Lower leg skin (tissue), 3 donors: ENCODE results near the gene OGFOD2.

Source experiments
- POLR2A ChIP-seq, 2 donors: fragments of 450-650 bp; IDR thresholded peaks; one replicate each; pipeline ENCODE4 v1.6.1; 2016 to 2017; ENCODE audit warnings: antibody characterized with exemption in 2 of 2, mild to moderate bottlenecking in 1 of 2, moderate library complexity in 1 of 2
- TF ChIP-seq, protein P1 (sequence below), 3 donors: fragments of 450-650 bp; IDR thresholded peaks; one replicate each; pipeline ENCODE4 v1.5.1; 2016; ENCODE audit warnings: antibody characterized with exemption in 3 of 3, mild to moderate bottlenecking in 3 of 3, moderate library complexity in 2 of 3

DNA sequence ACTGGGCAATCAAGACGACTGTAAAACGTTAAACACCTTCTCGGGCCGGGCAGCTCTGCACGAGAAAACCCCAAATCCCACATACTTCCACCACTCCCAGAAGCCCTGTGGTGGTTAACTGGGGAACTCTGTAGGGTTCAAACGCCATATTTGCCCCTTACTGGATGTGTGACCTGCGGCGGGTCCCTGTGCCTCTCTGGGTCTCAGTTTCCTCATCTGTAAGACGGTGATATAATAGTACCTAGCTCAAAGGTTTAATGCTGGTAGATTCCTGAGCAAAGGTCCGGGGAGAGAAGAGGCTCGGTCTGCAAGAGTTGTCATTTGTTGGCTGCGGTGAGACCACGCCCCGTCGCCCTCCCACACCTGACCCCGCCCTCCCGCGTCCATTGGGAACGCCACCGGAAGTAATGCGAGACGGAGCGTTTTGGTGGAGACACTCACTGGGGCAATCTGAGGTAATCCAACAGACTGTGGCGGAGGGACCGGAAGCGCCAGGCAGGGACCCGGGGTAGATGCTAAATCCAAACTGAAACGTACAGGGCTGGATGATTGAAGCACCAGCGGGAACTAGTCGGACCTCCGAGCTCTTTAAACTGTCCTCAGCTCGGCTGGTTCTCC is 661 bp upstream of the OGFOD2 start:
- TF ChIP-seq POLR2A (IDR thresholded peaks at IDR 0.05): no peak
- TF ChIP-seq, protein P1, sequence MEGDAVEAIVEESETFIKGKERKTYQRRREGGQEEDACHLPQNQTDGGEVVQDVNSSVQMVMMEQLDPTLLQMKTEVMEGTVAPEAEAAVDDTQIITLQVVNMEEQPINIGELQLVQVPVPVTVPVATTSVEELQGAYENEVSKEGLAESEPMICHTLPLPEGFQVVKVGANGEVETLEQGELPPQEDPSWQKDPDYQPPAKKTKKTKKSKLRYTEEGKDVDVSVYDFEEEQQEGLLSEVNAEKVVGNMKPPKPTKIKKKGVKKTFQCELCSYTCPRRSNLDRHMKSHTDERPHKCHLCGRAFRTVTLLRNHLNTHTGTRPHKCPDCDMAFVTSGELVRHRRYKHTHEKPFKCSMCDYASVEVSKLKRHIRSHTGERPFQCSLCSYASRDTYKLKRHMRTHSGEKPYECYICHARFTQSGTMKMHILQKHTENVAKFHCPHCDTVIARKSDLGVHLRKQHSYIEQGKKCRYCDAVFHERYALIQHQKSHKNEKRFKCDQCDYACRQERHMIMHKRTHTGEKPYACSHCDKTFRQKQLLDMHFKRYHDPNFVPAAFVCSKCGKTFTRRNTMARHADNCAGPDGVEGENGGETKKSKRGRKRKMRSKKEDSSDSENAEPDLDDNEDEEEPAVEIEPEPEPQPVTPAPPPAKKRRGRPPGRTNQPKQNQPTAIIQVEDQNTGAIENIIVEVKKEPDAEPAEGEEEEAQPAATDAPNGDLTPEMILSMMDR (IDR thresholded peaks at IDR 0.05): no peak
